HG03060 (cell line): ENCODE measurements around the gene IFI27L1.
A peak's percentile ranks its signal among the peaks of the same experiment; 100 is the strongest.

Experiments
- ATAC-seq: cut with Tn5 transposase; IDR thresholded peaks from one replicate; pipeline ENCODE4 v1.9.1; 2021; ENCODE audit warnings: low read depth, moderate number of reproducible peaks; ENCODE audit not compliant: unreplicated experiment

The IFI27L1 gene

GRCh38 chr14:94080621-94081385 lies at the start of gene IFI27L1, which contains the start of gene DDX24:
IFI27L1 (plus strand) TSS chr14:94081310; CDS start chr14:94096938, 15,628 bp downstream.
DDX24 (minus strand) TSS chr14:94081202; CDS start chr14:94079742, 1,460 bp downstream.
- ATAC-seq = peak; percentile 93

- ATAC-seq = no peak
Observed at GRCh38 chr14:94031883-94032279, 49.2 kb upstream of the IFI27L1 start.

GRCh38 chr14:94034886-94035285 lies 46.2 kb upstream of the IFI27L1 start:
- no peak for ATAC-seq

GRCh38 chr14:94036313-94037167 lies 44.6 kb upstream of the IFI27L1 start:
- ATAC-seq = peak; percentile 69

GRCh38 chr14:94037954-94038353 lies 43.2 kb upstream of the IFI27L1 start:
- no peak for ATAC-seq

- no peak for ATAC-seq
Observed at GRCh38 chr14:94038510-94038909, 42.6 kb upstream of the IFI27L1 start.

GRCh38 chr14:94038921-94039629 lies 42.0 kb upstream of the IFI27L1 start:
- ATAC-seq = no peak

GRCh38 chr14:94040247-94040646 lies 40.9 kb upstream of the IFI27L1 start:
- ATAC-seq = no peak

GRCh38 chr14:94040796-94041195 lies 40.3 kb upstream of the IFI27L1 start:
- ATAC-seq = no peak

GRCh38 chr14:94041551-94042346 lies 39.4 kb upstream of the IFI27L1 start:
- no peak for ATAC-seq

GRCh38 chr14:94042433-94043091 lies 38.5 kb upstream of the IFI27L1 start:
- ATAC-seq = no peak

- ATAC-seq = no peak
Observed at GRCh38 chr14:94043111-94043755, 37.9 kb upstream of the IFI27L1 start.

- ATAC-seq = no peak
Observed at GRCh38 chr14:94043756-94044475, 37.2 kb upstream of the IFI27L1 start.

GRCh38 chr14:94044476-94045091 lies 36.5 kb upstream of the IFI27L1 start:
- ATAC-seq = no peak

- no peak for ATAC-seq
Observed at GRCh38 chr14:94045101-94045500, 36.0 kb upstream of the IFI27L1 start.

- ATAC-seq = no peak
Observed at GRCh38 chr14:94045563-94046345, 35.4 kb upstream of the IFI27L1 start.

- ATAC-seq = no peak
Observed at GRCh38 chr14:94046696-94047250, 34.3 kb upstream of the IFI27L1 start.
